Mammary epithelial cell (primary cell): ENCODE measurements around the gene NPIPB12.
"Not testable (repeated sequence)": the region's sequence is repeated elsewhere in the genome, so short reads cannot be mapped to it uniquely, and the experiment has no call there.

Experiments used
- CTCF ChIP-seq, 2 donors: IDR thresholded peaks in 1 of 2; conservative IDR thresholded peaks in 1 of 2; 2 replicates each; pipeline ENCODE4 v1.5.1; 2011 to 2012; ENCODE audit warnings: inconsistent platforms in 2 of 2, low read length in 2 of 2, mild to moderate bottlenecking in 2 of 2, control low read depth in 1 of 2, low read depth in 1 of 2; ENCODE audit not compliant: insufficient read depth in 1 of 2; ENCODE audit errors: extremely low read depth in 1 of 2
- EZH2 ChIP-seq: IDR thresholded peaks from 2 replicates; pipeline ENCODE4 v1.6.1; 2012; ENCODE audit warnings: low read length, inconsistent platforms, borderline replicate concordance

GRCh38 chr16:29453754-29454153 is 52.5 kb downstream of the NPIPB12 start:
- TF ChIP-seq CTCF (conservative IDR thresholded peaks at IDR 0.05 in 1 of 2, IDR thresholded peaks at IDR 0.05 in 1 of 2; ENCODE audit: extremely low read depth in 1 of 2, insufficient read depth in 1 of 2, low read depth in 1 of 2, low read length in 2 of 2); EZH2: not testable (repeated sequence)
